GM19468 (cell line): ENCODE measurements around the gene CD300LG.

ENCODE experiments used
- ATAC-seq: cut with Tn5 transposase; IDR thresholded peaks from one replicate; pipeline ENCODE4 v1.9.1; 2021; ENCODE audit warnings: mild to moderate bottlenecking, moderate library complexity, moderate number of reproducible peaks; ENCODE audit not compliant: unreplicated experiment; ENCODE audit errors: extremely low read depth

The CD300LG gene

GRCh38 chr17:43901861-43902589 lies 55.0 kb downstream of the CD300LG start:
- ATAC-seq: no peak

- no peak for ATAC-seq
These were observed 58.5 kb downstream of the CD300LG start for GRCh38 chr17:43905400-43905984.

- no peak for ATAC-seq
These were observed 59.2 kb downstream of the CD300LG start for GRCh38 chr17:43905985-43906852.

GRCh38 chr17:43906951-43907424 lies 60.0 kb downstream of the CD300LG start:
- ATAC-seq: no peak

- ATAC-seq: no peak
These were observed 60.5 kb downstream of the CD300LG start, which contains the start of gene MPP2 for GRCh38 chr17:43907425-43907981. Gene MPP2 (minus strand): TSS chr17:43907536. CDS start chr17:43904460, 3,076 bp downstream.

GRCh38 chr17:43907998-43908721 lies 61.2 kb downstream of the CD300LG start:
- ATAC-seq: no peak

- ATAC-seq: no peak
These were observed 62.7 kb downstream of the CD300LG start for GRCh38 chr17:43909537-43910231.

- ATAC-seq: no peak
These were observed 64.9 kb downstream of the CD300LG start for GRCh38 chr17:43911904-43912303.

- no peak for ATAC-seq
These were observed 65.8 kb downstream of the CD300LG start for GRCh38 chr17:43912635-43913304.
